GM10847 (cell line): ENCODE data around the gene DENND5A.

Source experiments
- POLR2A ChIP-seq: IDR thresholded peaks from 2 replicates; pipeline ENCODE4 v1.6.1; 2011; ENCODE audit not compliant: insufficient read length; ENCODE audit errors: extremely low read depth

DENND5A gene

GRCh38 chr11:9201372-9202162 lies 63.6 kb downstream of the DENND5A start:
- TF ChIP-seq POLR2A: no peak

GRCh38 chr11:9200471-9200870 lies 64.7 kb downstream of the DENND5A start:
- no peak for TF ChIP-seq POLR2A

GRCh38 chr11:9193316-9193715 lies 71.8 kb downstream of the DENND5A start:
- TF ChIP-seq POLR2A: no peak

GRCh38 chr11:9192561-9192960 lies 72.6 kb downstream of the DENND5A start:
- TF ChIP-seq POLR2A: no peak

- no peak for TF ChIP-seq POLR2A
Measured at GRCh38 chr11:9187616-9188015, 77.5 kb downstream of the DENND5A start.

- TF ChIP-seq POLR2A: no peak
Measured at GRCh38 chr11:9184516-9184915, 80.6 kb downstream of the DENND5A start.

GRCh38 chr11:9182180-9182871 lies 82.8 kb downstream of the DENND5A start:
- TF ChIP-seq POLR2A: no peak

GRCh38 chr11:9180784-9181183 lies 84.4 kb downstream of the DENND5A start:
- no peak for TF ChIP-seq POLR2A

- TF ChIP-seq POLR2A: no peak
Measured at GRCh38 chr11:9179141-9179540, 86.0 kb downstream of the DENND5A start.

GRCh38 chr11:9178716-9179115 lies 86.4 kb downstream of the DENND5A start:
- no peak for TF ChIP-seq POLR2A

- no peak for TF ChIP-seq POLR2A
Measured at GRCh38 chr11:9177438-9178091, 87.6 kb downstream of the DENND5A start.

GRCh38 chr11:9176550-9176949 lies 88.6 kb downstream of the DENND5A start:
- no peak for TF ChIP-seq POLR2A

- no peak for TF ChIP-seq POLR2A
Measured at GRCh38 chr11:9176136-9176535, 89.0 kb downstream of the DENND5A start.

GRCh38 chr11:9172389-9172788 lies 92.8 kb downstream of the DENND5A start:
- no peak for TF ChIP-seq POLR2A

- no peak for TF ChIP-seq POLR2A
Measured at GRCh38 chr11:9170450-9170849, 94.7 kb downstream of the DENND5A start.

GRCh38 chr11:9169595-9170295 lies 95.4 kb downstream of the DENND5A start:
- no peak for TF ChIP-seq POLR2A

- no peak for TF ChIP-seq POLR2A
Measured at GRCh38 chr11:9160166-9160565, 105.0 kb downstream of the DENND5A start.
